Measurements from ENCODE around the gene POC1B. TPM values are rescaled to one million over a fixed set of nuclear protein-coding genes. Genes with fewer than 3 reads are reported as not detected.
A peak's percentile ranks its signal among the peaks of the same experiment; 100 is the strongest.

POC1B gene
- total RNA-seq, 1 donor from 2014 or later, result 15.3 TPM

DNA sequence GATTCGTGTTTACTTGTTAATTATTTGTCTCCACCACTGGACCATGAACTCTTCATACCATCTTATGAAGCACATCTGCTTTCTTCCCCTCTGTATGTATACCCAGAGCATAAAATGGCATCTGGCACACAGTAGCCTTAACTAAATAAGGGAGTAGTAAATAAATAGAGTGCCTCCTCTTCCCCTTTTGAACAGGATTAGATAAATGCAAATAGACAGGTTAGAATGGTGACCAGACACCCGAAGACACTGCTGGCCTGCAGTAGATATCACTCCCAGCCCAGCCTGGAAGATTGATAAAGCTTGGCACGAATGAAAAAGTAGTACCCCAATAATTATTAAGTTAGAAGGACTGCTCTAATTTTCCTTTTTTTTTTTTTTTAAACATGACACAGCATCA lies 8.1 kb downstream of the POC1B start:
- Mint-ChIP-seq H3K9me3 (no peaks in the 10 kb centered on the region), H3K27ac (no peak overlapping the region), H3K4me3 (no peak overlapping the region), H3K27me3 (no peaks in the 10 kb centered on the region), H3K36me3 (peaks cover 14% of the 10 kb centered on the region), H3K4me1 (ENCODE audit: unreplicated experiment) (peaks cover 13% of the 10 kb centered on the region)
- TF ChIP-seq, protein P1, sequence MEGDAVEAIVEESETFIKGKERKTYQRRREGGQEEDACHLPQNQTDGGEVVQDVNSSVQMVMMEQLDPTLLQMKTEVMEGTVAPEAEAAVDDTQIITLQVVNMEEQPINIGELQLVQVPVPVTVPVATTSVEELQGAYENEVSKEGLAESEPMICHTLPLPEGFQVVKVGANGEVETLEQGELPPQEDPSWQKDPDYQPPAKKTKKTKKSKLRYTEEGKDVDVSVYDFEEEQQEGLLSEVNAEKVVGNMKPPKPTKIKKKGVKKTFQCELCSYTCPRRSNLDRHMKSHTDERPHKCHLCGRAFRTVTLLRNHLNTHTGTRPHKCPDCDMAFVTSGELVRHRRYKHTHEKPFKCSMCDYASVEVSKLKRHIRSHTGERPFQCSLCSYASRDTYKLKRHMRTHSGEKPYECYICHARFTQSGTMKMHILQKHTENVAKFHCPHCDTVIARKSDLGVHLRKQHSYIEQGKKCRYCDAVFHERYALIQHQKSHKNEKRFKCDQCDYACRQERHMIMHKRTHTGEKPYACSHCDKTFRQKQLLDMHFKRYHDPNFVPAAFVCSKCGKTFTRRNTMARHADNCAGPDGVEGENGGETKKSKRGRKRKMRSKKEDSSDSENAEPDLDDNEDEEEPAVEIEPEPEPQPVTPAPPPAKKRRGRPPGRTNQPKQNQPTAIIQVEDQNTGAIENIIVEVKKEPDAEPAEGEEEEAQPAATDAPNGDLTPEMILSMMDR (conservative IDR thresholded peaks at IDR 0.05), result no peak
- DNase-seq (ENCODE audit: extremely low spot score, unreplicated experiment), result no peak

DNA sequence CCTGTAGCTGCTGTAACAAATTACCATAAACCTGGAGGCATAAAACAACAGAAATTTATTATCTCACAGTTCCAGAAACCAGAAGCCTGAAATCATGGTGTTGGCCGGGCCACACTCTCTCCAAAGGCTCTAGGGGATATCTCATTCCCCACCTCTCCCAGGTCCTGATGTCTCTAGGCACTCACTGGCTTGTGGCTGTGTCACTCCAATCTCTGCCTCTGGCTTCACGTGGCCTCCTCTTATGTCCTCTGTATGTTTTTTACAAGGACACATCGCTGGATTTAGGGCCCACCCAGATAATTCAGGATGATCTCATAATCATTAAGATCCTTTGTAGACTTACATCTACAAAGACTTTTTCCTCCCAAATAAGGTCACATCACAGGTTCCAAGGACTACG lies 9.2 kb downstream of the POC1B start:
- H3K36me3 Mint-ChIP-seq, result peaks cover 10% of the 10 kb centered on the region
- DNase-seq (ENCODE audit: extremely low spot score, unreplicated experiment), result no peak
- no peaks in the 10 kb centered on the region for H3K27me3 Mint-ChIP-seq
- TF ChIP-seq, protein P1 (conservative IDR thresholded peaks at IDR 0.05), result no peak
- H3K4me1 Mint-ChIP-seq (ENCODE audit: unreplicated experiment), result peaks cover 5% of the 10 kb centered on the region
- H3K4me3 Mint-ChIP-seq, result no peak overlapping the region
- H3K27ac Mint-ChIP-seq, result no peak overlapping the region
- no peaks in the 10 kb centered on the region for H3K9me3 Mint-ChIP-seq

DNA sequence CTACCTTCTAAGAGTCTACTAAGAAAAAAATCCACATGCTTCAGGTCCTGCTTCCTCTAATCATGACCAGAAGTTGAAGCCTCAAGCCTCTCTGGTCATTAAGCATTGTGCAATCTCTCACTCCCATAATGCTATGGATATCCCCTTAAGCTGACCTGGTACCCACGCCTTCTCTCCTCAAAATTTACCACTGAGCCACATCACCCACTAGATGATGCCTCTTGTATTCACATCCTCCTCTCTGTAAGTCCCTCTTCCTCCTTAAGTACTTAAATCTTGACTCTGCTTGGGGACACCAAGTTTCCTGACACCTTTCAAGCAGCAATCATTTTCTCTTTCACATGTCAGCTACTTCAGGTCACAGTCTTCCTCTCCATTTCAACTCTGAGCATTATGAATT lies 11.1 kb downstream of the POC1B start:
- Mint-ChIP-seq H3K4me1 (ENCODE audit: unreplicated experiment) (peaks cover 5% of the 10 kb centered on the region), H3K36me3 (peaks cover 11% of the 10 kb centered on the region), H3K27ac (no peak overlapping the region), H3K9me3 (no peaks in the 10 kb centered on the region), H3K27me3 (no peaks in the 10 kb centered on the region), H3K4me3 (no peak overlapping the region)
- TF ChIP-seq, protein P1 (conservative IDR thresholded peaks at IDR 0.05), result no peak
- no peak for DNase-seq (ENCODE audit: extremely low spot score, unreplicated experiment)

DNA sequence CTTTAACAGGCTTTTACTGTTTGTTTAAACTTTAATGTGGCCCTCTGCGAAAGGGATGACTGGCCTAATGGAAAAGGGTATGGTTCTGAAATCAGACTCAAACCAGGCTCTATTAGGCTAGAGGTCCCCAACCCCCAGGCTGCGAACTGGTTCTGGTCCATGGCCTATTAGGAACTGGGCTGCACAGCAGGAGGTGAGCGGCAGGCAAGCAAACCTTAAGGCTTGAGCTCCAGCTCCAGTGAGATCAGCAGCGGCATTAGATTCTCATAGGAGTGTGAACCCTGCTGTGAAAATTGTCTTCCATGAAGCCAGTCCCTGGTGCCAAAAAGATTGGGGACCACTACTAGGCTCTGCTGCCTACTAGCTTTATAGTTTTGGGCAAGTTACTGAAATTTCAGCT lies 12.3 kb downstream of the POC1B start:
- DNase-seq (ENCODE audit: extremely low spot score, unreplicated experiment), result no peak

DNA sequence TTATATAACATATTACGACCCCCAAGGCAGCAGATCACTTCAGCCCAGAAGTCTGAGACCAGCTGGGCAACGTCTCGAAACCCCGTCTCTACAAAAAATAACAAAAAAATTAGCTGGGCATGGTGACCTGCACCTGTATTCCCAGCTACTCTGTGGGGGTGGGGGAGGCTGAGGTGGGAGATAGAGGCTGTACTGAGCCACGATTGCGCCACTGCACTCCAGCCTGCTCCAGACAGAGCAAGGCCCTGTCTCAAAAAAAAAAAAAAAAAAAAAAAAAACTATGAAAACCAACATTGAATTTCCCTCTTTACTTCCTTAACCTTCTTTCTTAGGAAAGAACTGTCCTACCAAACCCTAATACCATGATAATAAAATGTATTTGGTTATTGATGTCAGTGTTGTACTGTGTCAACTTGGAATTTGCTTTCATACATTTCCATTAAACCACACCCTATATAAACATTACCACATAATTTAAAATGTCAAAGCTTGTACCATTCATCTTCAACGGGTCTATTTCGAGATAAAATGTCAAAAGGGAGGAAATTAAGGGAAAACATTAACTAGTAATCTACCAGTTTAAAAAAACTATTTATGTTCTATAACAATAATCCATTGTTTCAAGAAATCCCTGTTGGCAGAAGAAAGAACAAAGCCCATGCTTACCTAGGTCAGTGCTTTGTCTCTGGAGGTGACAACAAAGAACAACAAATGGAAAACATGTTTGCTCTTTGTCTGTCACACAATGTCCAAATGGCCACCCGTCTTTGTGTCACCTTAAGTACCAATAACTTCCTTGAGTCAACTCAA lies 18.6 kb downstream of the POC1B start:
- Mint-ChIP-seq H3K9me3 (peaks cover 4% of the 10 kb centered on the region), H3K27ac (peak overlapping the region; percentile 80), H3K4me1 (ENCODE audit: unreplicated experiment) (peaks cover 9% of the 10 kb centered on the region), H3K36me3 (peaks cover 8% of the 10 kb centered on the region), H3K27me3 (no peaks in the 10 kb centered on the region), H3K4me3 (no peak overlapping the region)
- no peak for DNase-seq (ENCODE audit: extremely low spot score, unreplicated experiment)
- TF ChIP-seq, protein P1 (conservative IDR thresholded peaks at IDR 0.05), result no peak

More for the DNA sequence above, 12.3 kb downstream of the POC1B start:
- peaks cover 5% of the 10 kb centered on the region for H3K4me1 Mint-ChIP-seq (ENCODE audit: unreplicated experiment)
- peaks cover 7% of the 10 kb centered on the region for H3K36me3 Mint-ChIP-seq
- H3K27ac Mint-ChIP-seq, result no peak overlapping the region
- TF ChIP-seq, protein P1 (conservative IDR thresholded peaks at IDR 0.05), result no peak
- no peaks in the 10 kb centered on the region for H3K9me3 Mint-ChIP-seq
- H3K27me3 Mint-ChIP-seq, result no peaks in the 10 kb centered on the region
- no peak overlapping the region for H3K4me3 Mint-ChIP-seq
